Mucosa of stomach (tissue), 1 donor: ENCODE measurements around the gene TBC1D23.
"Not testable (repeated sequence)": the region's sequence is repeated elsewhere in the genome, so short reads cannot be mapped to it uniquely, and the experiment has no call there.

ENCODE experiments used
- H3K27me3 ChIP-seq: one replicate; pipeline ENCODE4 v1.7.0; 2013; ENCODE audit warnings: mild to moderate bottlenecking, low read length; ENCODE audit not compliant: control insufficient read depth, insufficient read depth
- H3K36me3 ChIP-seq: one replicate; pipeline ENCODE4 v1.7.0; 2013; ENCODE audit warnings: low read length; ENCODE audit not compliant: control insufficient read depth, insufficient read depth
- H3K4me1 ChIP-seq: one replicate; pipeline ENCODE4 v1.7.0; 2013; ENCODE audit warnings: mild to moderate bottlenecking, low read length; ENCODE audit not compliant: control insufficient read depth, insufficient read depth
- H3K4me3 ChIP-seq: one replicate; pipeline ENCODE4 v1.7.0; 2013; ENCODE audit warnings: low read length
- H3K9ac ChIP-seq: one replicate; pipeline ENCODE4 v1.7.0; 2013; ENCODE audit warnings: mild to moderate bottlenecking, low read length, moderate library complexity
- H3K9me3 ChIP-seq: one replicate; pipeline ENCODE4 v1.7.0; 2013; ENCODE audit warnings: mild to moderate bottlenecking, low read length, moderate library complexity; ENCODE audit not compliant: control insufficient read depth
- donor health status: Pancreatic carcinoma.

TBC1D23 gene

DNA sequence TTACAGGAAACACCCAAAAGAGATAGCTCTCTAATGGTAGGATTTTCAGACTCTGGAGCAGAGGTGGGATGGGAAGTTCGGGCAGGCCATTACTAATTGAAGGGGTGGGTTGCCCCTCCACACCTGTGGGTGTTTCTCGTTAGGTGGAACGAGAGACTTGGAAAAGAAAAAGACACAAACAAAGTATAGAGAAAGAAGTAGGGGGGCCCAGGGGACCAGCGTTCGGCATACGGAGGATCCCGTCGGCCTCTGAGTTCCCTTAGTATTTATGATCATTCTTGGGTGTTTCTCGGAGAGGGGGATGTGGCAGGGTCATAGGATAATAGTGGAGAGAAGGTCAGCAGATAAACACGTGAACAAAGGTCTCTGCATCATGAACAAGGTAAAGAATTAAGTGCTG, 75.4 kb downstream of the TBC1D23 start:
- H3K9me3 ChIP-seq, H3K4me3 ChIP-seq, H3K4me1 ChIP-seq, H3K27me3 ChIP-seq, H3K36me3 ChIP-seq, H3K9ac ChIP-seq: not testable (repeated sequence)

DNA sequence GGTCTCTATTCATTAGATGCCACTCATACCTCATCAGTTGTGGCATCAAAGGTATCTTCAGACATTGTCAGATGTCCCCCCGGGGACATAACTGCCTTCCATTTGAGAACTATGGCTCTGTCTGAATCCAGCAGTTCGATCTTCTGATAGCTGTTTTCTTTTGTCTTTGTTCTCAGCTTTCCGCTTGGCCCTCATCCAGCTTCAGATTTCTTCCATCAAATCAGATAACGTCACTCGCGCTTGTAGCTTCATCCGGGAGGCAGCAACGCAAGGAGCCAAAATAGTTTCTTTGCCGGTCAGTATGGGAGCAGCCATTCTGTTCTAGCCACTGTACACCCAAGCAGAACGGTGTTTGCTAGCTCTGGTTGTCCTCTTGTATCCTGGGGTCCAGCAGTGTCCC, 78.1 kb downstream of the TBC1D23 start:
- no peaks in the 10 kb centered on the region for H3K27me3 ChIP-seq
- peaks cover 7% of the 10 kb centered on the region for H3K4me1 ChIP-seq
- H3K36me3 ChIP-seq = peaks cover 2% of the 10 kb centered on the region
- H3K9me3 ChIP-seq = no peaks in the 10 kb centered on the region
- H3K9ac ChIP-seq = no peak overlapping the region
- no peak overlapping the region for H3K4me3 ChIP-seq

DNA sequence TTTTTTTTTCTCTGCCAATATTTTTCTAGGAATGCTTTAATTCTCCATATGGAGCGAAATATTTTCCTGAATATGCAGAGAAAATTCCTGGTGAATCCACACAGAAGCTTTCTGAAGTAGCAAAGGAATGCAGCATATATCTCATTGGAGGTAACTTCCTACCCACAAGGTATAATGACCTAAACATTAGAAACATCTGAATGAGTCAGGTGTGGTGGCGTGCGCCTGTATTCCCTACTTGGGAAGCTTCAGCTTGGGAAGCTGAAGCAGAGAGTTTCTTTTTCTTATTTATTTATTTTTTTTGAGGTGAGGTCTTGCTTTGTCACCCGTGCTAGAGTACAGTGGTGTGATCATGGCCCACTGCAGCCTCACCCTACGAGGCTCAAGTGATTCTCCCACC, 79.0 kb downstream of the TBC1D23 start:
- Histone ChIP-seq H3K9me3 (no peaks in the 10 kb centered on the region), H3K36me3 (peaks cover 5% of the 10 kb centered on the region), H3K4me1 (peaks cover 7% of the 10 kb centered on the region), H3K27me3 (no peaks in the 10 kb centered on the region), H3K4me3 (no peak overlapping the region), H3K9ac (no peak overlapping the region)

DNA sequence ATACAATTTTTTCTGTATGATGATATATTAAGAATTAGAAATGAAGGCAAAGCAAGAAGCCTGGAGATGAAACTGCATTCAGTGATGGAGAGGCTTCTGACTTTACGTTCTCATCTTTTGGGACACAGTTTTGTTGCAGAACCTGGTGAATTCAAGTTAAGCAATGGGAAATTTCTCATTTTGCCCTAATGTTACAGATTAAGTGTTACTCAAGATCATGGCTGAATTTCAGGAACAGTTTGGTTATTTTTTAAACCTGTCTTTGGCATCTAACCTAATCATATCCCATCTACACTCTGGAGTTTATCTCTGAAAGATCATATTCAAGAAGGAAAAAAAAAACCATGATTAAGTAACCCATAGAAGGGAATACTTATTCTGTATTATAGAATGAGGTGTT, 79.7 kb downstream of the TBC1D23 start:
- H3K36me3 ChIP-seq = peaks cover 5% of the 10 kb centered on the region
- peaks cover 4% of the 10 kb centered on the region for H3K4me1 ChIP-seq
- H3K9ac ChIP-seq = no peak overlapping the region
- H3K27me3 ChIP-seq = no peaks in the 10 kb centered on the region
- H3K4me3 ChIP-seq = no peak overlapping the region
- H3K9me3 ChIP-seq = no peaks in the 10 kb centered on the region

DNA sequence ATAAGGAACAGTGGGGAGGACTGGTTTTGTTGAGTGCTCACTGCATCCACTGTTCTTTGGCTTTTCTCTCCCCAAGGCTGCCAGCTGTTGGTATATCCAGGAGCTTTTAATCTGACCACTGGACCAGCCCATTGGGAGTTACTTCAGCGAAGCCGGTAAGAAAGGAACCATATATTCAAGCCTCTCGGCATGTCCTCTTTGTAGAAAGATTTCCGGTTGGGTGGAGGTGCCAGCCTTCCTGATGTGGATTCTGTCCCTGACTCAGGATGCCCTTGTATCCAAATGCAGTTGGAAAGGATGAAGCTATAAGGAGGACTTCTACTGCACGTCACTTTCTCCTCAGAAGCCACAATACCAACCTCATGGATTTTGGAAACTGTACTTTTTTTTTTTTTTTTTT, 87.9 kb downstream of the TBC1D23 start:
- H3K36me3 ChIP-seq = peaks cover 10% of the 10 kb centered on the region
- no peaks in the 10 kb centered on the region for H3K4me1 ChIP-seq
- H3K27me3 ChIP-seq = no peaks in the 10 kb centered on the region
- no peaks in the 10 kb centered on the region for H3K9me3 ChIP-seq
- no peak overlapping the region for H3K4me3 ChIP-seq
- H3K9ac ChIP-seq = no peak overlapping the region

DNA sequence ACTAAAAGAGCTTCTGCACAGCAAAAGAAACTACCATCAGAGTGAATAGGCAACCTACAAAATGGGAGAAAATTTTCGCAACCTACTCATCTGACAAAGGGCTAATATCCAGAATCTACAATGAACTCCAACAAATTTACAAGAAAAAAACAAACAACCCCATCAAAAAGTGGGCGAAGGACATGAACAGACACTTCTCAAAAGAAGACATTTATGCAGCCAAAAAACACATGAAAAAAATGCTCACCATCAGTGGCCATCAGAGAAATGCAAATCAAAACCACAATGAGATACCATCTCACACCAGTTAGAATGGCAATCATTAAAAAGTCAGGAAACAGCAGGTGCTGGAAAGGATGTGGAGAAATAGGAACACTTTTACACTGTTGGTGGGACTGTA, 91.0 kb downstream of the TBC1D23 start:
- not testable (repeated sequence) for H3K36me3 ChIP-seq, H3K4me1 ChIP-seq, H3K9ac ChIP-seq, H3K9me3 ChIP-seq, H3K27me3 ChIP-seq, H3K4me3 ChIP-seq

DNA sequence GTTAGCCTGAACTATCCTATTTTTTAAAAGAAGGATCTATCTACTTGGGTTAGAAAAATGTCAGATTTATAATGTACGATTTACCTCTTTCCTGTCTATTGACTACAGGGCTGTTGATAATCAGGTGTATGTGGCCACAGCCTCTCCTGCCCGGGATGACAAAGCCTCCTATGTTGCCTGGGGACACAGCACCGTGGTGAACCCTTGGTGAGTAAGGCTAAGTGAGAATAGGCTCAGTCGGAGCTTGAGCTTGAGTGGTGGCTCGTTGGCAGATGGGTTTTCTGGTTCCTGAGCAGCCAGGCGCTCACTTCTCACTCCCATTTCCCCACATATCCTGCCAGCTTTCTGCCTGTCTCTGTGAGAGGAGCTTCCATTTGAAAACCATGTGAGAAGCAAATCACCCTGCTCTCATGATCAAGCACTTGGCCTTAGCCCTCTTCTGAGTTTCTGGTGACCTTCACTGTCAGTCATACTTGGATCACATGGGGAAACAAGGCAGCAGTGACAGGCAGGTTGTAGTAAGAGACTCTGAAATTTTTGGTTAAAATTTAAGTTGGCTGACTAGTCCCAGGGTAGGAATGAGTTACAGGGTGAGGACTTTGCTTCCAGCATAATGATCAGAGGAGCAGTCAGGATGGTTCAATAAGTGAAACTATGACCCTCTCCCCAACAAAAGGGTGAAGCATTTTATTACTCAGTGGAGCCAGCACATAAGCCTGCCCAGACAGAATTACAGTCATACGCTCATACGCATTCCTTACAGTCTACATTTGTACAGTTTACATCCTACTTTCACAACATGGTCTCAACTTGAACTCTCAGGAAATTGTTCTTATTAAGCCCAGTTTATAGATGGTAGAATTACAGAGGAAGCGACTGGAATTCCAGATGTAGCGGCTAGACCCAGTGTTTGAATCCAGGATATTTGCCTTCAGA, 91.8 kb downstream of the TBC1D23 start:
- Histone ChIP-seq H3K4me1 (no peaks in the 10 kb centered on the region), H3K9me3 (no peaks in the 10 kb centered on the region), H3K36me3 (no peaks in the 10 kb centered on the region), H3K27me3 (no peaks in the 10 kb centered on the region), H3K9ac (no peak overlapping the region), H3K4me3 (no peak overlapping the region)

DNA sequence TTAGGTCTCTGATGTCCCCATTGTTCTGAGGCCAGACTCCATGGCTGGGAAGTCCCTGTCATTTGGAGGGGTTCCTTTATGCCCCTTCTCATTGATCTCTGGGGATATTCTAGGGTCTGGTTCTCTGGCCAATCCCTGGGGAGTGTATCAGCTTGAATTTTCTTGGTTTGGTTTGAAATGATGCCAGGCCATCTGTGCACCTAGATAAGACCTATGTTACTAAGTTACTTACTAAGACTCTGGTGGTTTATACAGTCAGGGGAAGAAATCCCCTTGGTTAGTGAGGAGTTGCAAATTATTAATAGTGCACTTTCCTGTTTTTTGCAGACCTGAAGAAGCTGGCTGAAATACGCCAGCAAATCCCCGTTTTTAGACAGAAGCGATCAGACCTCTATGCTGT, 94.1 kb downstream of the TBC1D23 start:
- no peaks in the 10 kb centered on the region for H3K27me3 ChIP-seq
- no peak overlapping the region for H3K9ac ChIP-seq
- no peaks in the 10 kb centered on the region for H3K4me1 ChIP-seq
- no peak overlapping the region for H3K4me3 ChIP-seq
- H3K9me3 ChIP-seq = no peaks in the 10 kb centered on the region
- H3K36me3 ChIP-seq = no peaks in the 10 kb centered on the region

DNA sequence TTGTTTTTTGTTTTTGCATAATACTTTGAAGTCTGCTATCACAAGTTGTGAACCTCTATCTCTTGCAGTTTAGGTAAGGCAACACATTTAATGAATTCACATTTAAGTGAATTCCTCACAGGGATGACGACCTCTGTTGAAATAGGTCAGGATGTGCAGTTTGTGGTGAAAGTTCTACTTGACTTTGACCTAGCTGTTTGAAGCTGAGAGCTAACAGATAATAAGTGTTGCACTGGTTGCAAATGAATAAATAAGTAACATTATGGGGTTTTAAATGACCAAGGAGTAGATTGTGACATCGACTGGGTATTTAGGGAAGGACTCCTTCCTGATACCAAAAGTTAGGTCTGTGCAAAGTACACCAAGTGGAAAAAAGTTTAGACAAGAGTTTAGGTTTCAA, 97.6 kb downstream of the TBC1D23 start:
- no peaks in the 10 kb centered on the region for H3K36me3 ChIP-seq
- H3K4me3 ChIP-seq = no peak overlapping the region
- H3K9ac ChIP-seq = no peak overlapping the region
- no peaks in the 10 kb centered on the region for H3K4me1 ChIP-seq
- no peaks in the 10 kb centered on the region for H3K27me3 ChIP-seq
- no peaks in the 10 kb centered on the region for H3K9me3 ChIP-seq

DNA sequence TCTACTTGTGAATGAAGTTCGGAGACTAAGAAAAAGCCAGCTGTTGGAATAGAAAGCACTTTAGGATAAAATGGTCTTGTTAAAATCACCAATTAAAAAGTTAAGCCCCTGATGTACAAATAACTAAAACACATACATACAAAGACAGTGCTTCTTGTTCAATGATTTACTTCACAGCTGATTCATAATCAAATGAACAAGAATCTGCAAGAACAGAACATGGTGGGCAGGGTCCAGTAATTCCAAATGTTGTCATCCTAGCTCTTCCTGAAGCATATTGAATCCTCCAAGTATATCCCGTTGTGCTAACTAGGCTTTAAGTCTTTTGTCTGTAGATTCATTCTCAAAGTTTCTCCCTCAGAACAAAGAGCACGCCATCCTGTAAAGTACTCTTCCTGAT, 98.2 kb downstream of the TBC1D23 start:
- Histone ChIP-seq H3K4me1 (no peaks in the 10 kb centered on the region), H3K9me3 (no peaks in the 10 kb centered on the region), H3K4me3 (no peak overlapping the region), H3K36me3 (no peaks in the 10 kb centered on the region), H3K9ac (no peak overlapping the region), H3K27me3 (no peaks in the 10 kb centered on the region)

DNA sequence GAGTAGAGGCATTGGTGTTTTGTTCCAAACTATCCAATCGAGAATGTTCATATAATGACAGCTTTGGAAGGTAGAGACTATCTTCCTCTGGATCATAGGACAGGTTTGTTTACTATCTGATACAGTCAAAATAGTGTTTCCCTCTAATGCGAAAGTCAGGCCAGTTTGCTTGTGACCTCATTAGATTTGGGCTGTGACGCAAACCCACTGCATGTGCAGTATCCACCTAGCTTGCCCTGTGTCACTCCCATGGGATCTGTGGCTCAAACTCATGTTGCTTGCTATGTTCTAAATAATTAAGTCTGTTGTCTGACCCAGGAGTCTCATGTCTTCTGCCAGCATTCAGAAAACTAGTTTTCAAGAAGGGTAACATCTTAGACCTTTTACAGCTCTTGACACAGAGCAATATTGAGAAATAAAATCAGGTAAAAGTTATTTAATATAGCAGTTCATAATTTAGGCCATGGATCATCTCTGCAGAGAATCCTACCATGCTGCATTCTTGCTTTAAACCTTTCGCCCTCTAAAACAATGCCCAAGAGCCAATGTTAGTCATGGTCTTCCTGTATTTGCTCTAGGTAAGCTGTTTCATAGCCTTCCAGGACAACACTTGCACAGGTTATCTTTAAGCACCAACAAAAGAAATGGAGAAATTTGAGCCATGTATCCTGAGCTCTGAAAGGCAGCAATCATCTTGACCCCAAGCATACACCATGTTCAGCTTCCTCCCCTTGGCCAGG, 100.1 kb downstream of the TBC1D23 start:
- no peaks in the 10 kb centered on the region for H3K9me3 ChIP-seq
- H3K9ac ChIP-seq = no peak overlapping the region
- no peak overlapping the region for H3K4me3 ChIP-seq
- H3K4me1 ChIP-seq = no peaks in the 10 kb centered on the region
- H3K36me3 ChIP-seq = no peaks in the 10 kb centered on the region
- H3K27me3 ChIP-seq = no peaks in the 10 kb centered on the region

DNA sequence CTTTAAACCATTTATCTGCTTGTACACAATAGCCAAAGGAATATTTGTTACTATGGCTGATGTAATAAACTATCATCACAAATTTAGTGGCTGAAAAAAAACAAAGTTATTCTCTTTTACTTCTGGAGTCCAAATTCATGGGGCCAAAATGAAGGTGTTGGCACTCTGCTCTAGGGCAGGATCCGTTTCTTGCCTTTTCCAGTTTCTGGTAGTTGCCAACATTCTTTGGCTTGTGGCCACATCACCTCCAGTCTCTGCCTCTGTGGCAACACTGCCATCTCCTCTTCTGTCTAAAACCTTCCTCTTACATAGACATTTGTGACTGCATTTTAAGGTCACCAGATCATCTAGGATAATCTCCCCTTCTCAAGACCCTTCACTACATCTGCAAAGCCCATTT, 101.1 kb downstream of the TBC1D23 start:
- no peak overlapping the region for H3K9ac ChIP-seq
- H3K27me3 ChIP-seq = no peaks in the 10 kb centered on the region
- H3K9me3 ChIP-seq = no peaks in the 10 kb centered on the region
- no peaks in the 10 kb centered on the region for H3K36me3 ChIP-seq
- H3K4me3 ChIP-seq = no peak overlapping the region
- H3K4me1 ChIP-seq = no peaks in the 10 kb centered on the region
